GM18502 (cell line): ENCODE results near the gene AP2A1.

Source experiments
- ATAC-seq: cut with Tn5 transposase; IDR thresholded peaks from one replicate; pipeline ENCODE4 v1.9.1; 2021; ENCODE audit warnings: mild to moderate bottlenecking; ENCODE audit not compliant: unreplicated experiment, poor library complexity

AP2A1 gene

GRCh38 chr19:49791776-49792445 lies 25.1 kb downstream of the AP2A1 start:
- no peak for ATAC-seq

- no peak for ATAC-seq
Measured at GRCh38 chr19:49792829-49793560, 26.2 kb downstream of the AP2A1 start.

GRCh38 chr19:49793561-49793840 lies 26.7 kb downstream of the AP2A1 start:
- no peak for ATAC-seq

- no peak for ATAC-seq
Measured at GRCh38 chr19:49795615-49796014, 28.8 kb downstream of the AP2A1 start.

- ATAC-seq = no peak
Measured at GRCh38 chr19:49798574-49798973, 31.8 kb downstream of the AP2A1 start.

- no peak for ATAC-seq
Measured at GRCh38 chr19:49799271-49799797, 32.5 kb downstream of the AP2A1 start.

- no peak for ATAC-seq
Measured at GRCh38 chr19:49799798-49800376, 33.1 kb downstream of the AP2A1 start.

GRCh38 chr19:49800771-49801170 lies 34.0 kb downstream of the AP2A1 start:
- no peak for ATAC-seq

- no peak for ATAC-seq
Measured at GRCh38 chr19:49801401-49801888, 34.6 kb downstream of the AP2A1 start.

- no peak for ATAC-seq
Measured at GRCh38 chr19:49801966-49802661, 35.3 kb downstream of the AP2A1 start.

- ATAC-seq = no peak
Measured at GRCh38 chr19:49802836-49803528, 36.2 kb downstream of the AP2A1 start.

- ATAC-seq = no peak
Measured at GRCh38 chr19:49803529-49803856, 36.7 kb downstream of the AP2A1 start.

- ATAC-seq = no peak
Measured at GRCh38 chr19:49805822-49806619, 39.2 kb downstream of the AP2A1 start.

GRCh38 chr19:49806620-49806959 lies 39.8 kb downstream of the AP2A1 start:
- no peak for ATAC-seq

GRCh38 chr19:49807058-49807903 lies 40.5 kb downstream of the AP2A1 start:
- ATAC-seq = no peak

GRCh38 chr19:49807904-49808675 lies 41.3 kb downstream of the AP2A1 start:
- no peak for ATAC-seq

- ATAC-seq = no peak
Measured at GRCh38 chr19:49808711-49809159, 41.9 kb downstream of the AP2A1 start.
